GM18499 (cell line): ENCODE measurements around the gene CREBBP.

Experiments
- ATAC-seq: cut with Tn5 transposase; IDR thresholded peaks from one replicate; pipeline ENCODE4 v1.9.1; 2021; ENCODE audit warnings: moderate number of reproducible peaks; ENCODE audit not compliant: insufficient read depth, unreplicated experiment

The CREBBP gene

GRCh38 chr16:3800477-3801270, 79.8 kb downstream of the CREBBP start:
- no peak for ATAC-seq

GRCh38 chr16:3800019-3800418, 80.5 kb downstream of the CREBBP start:
- no peak for ATAC-seq

DNA sequence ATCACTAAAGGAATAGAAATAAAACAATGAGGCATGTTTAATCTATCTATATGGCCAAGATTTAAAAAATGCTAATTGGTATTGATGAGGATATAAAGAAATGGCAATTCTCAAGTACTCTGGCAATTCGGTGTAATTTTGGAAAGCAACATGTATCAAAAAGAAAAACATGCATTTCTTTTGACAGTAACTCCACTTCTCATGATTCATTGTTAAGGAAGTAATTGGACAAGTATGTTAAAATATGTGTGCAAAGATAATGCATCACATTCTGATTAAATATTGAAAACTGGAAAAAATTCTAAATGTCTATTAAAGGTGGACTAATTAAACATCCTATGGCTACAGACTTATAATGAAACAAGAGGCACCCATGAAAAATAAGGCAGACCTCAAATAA, 81.2 kb downstream of the CREBBP start:
- ATAC-seq = no peak

DNA sequence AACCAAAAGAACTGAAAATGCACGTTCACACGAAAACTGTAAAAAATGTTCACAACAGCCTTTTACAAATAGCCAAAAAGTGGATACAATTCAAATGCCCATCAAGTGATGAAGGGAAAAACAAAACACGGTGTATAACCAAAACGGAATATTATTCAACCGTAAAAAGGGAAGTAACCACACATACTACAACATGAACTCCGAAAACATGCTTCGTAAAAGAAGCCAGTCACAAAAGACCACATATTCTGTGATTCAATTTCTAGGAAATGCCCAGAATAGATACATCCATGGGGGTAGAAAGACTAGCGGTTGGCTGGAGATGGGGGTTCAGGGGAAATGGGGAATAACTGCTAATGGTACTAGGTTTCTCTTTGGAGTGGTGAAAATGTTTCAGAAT, 81.7 kb downstream of the CREBBP start:
- ATAC-seq = no peak

- no peak for ATAC-seq
Measured at GRCh38 chr16:3797904-3798811, 82.4 kb downstream of the CREBBP start.

GRCh38 chr16:3797473-3797872, 83.0 kb downstream of the CREBBP start:
- no peak for ATAC-seq

- ATAC-seq = no peak
Measured at GRCh38 chr16:3793161-3793576, 87.3 kb downstream of the CREBBP start.

DNA sequence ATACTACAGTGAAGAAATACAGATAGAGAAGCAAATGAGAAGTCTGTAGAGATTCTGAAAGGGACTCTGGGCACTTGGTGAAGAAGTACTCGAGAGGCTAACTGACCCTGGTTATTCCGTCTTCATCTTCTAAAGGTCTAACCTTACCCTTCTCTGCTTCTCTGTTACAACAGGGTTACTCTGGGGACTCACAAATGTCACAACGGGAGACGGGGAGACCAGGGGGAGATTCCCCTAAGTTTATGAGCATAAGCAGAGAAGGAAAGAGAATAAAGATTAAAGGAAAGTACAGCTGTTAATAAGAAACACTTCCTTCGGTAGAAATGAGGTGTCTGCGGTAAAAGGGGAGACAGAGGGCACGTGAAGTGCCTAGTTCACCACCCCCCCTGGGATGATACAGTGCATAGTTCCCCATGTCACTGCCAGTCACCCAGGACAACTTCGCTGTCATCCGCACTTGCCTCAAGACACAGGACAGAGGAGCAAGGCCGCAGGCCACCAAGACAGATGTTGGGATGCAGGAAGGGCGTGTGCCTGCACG, 88.0 kb downstream of the CREBBP start:
- ATAC-seq = no peak

DNA sequence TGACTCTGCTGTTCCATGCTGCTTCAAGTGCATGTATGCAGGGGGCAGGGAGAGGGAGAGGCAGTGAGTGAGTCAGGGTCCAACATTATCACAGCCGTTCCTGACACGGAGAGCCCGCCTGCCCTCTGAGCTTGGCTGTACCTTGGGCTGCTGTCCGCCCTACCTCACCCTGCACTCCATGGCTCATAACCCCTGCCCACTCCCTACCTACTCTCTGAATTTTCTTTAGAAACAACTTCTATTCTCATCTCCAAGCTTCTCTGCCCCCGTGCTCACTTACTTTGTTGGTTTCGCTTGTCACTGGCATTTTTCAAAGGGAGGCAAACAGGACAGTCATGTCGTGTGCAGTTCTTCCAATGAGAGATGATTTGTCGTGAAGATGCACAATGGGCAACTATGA, 88.8 kb downstream of the CREBBP start:
- ATAC-seq = no peak

GRCh38 chr16:3789375-3790099, 91.0 kb downstream of the CREBBP start:
- ATAC-seq = no peak

GRCh38 chr16:3788711-3789374, 91.7 kb downstream of the CREBBP start:
- ATAC-seq = no peak

- no peak for ATAC-seq
Measured at GRCh38 chr16:3787924-3788661, 92.4 kb downstream of the CREBBP start.

- no peak for ATAC-seq
Measured at GRCh38 chr16:3785413-3785812, 95.1 kb downstream of the CREBBP start.

- ATAC-seq = no peak
Measured at GRCh38 chr16:3783516-3783915, 97.0 kb downstream of the CREBBP start.

- ATAC-seq = no peak
Measured at GRCh38 chr16:3782566-3782965, 97.9 kb downstream of the CREBBP start.

GRCh38 chr16:3781421-3781820, 99.1 kb downstream of the CREBBP start:
- ATAC-seq = no peak

DNA sequence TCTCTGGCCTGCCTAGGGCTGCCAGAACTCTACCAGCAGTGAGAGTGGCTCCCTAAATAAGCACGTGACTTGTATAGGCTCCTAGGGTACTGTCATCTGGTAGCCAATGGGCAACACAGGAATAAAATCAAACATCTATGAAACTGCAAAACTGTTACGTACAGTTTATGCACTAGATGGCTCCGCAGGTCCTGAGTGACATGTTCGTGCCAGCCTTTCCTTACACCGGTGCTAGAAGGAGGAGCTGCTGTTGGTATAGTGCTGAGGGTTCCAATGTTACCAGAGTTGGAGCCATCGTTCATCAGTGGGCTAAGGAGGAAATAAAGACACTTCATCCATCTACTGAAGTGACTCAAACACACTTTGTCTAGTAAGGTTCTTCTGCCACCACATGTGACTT, 99.9 kb downstream of the CREBBP start:
- no peak for ATAC-seq

DNA sequence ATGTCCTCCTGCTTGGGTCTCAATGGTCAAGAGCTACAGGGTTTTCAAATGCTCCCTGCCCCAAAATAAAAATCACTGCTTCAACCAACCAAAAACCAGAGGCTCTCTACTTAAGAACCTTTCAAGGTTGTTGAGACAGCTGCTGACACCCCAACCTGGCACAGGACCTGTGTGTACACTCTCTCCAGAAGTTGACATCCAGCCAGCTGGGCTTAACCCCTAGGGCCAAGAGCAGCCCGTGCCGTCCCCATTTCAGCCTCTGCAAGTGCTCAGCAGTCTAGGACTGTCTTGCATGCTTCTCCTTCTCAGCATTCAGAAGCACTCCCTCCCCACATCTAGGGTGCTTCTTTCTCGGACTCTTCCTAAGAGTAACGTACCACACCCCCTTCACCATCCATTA, 104.2 kb downstream of the CREBBP start:
- no peak for ATAC-seq

DNA sequence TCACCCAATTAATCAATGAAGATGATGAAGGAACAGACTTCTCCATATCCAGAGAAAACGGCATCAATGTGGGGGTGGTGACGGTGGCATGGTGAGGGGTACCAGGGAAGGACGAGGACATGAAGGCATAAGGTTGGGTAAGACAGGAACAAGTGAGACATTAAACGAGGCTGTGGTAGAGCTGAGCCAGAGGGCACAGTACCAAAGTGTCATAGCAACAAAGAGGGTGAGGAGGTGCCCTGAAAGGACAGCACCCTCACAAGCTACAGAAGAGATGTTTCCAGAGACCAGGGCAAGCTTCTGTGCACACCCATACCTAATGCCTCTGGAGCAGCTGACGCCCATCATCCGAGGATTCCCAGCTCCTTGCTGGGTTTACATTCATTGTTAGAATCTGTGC, 105.7 kb downstream of the CREBBP start:
- ATAC-seq = no peak
